NCI-H2107 (cell line): Measurements from ENCODE around the gene UCP3.

Experiments
- DNase-seq: peaks from one replicate; lab custom pipeline; 2025; lab: John Stamatoyannopoulos, UW

UCP3 gene

GRCh38 chr11:74018331-74019005 lies 9.6 kb upstream of the UCP3 start:
- no peak for DNase-seq

DNA sequence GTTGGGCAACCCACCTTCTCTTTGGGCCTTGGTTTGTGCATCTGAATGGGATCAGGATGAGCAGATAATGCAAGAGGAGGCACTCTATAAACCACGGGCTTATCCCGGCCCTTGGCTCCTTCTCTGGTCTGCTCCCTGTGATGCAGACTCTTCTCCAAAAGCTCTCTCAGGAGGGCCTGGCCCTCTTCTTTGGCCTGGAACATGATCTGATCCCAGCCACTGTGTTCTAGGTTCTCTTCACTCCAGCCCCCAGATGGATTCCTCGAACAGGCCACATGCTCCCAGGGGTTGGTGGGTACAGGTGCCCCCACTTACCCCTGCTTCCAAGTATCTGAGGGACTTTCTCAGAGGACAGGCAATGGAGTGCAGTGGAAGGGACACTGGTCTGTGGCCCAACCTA lies 8.7 kb upstream of the UCP3 start:
- no peak for DNase-seq

GRCh38 chr11:74015919-74016684 lies 7.2 kb upstream of the UCP3 start:
- no peak for DNase-seq

GRCh38 chr11:74014880-74015279 lies 6.0 kb upstream of the UCP3 start:
- no peak for DNase-seq

DNA sequence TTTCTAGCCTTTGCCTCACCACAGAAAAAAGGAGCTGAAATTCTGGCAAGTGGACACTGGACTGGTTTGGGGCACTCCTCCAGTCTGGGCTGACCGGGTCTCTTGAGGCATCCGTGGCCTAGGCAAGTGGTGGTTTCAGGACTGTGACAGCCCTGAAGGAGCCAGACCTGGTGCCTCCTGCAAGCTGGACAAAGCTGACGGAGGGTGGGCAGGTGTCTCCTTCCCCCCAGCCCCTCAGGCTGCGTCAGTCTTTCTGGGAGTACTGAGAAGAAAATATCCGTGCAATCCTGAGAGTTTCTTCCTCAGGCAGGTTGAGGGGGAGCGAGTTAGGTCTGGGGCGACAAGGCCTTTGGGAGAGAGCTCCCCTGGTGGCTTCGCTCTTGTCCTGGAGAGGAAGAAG lies 4.3 kb upstream of the UCP3 start:
- no peak for DNase-seq

DNA sequence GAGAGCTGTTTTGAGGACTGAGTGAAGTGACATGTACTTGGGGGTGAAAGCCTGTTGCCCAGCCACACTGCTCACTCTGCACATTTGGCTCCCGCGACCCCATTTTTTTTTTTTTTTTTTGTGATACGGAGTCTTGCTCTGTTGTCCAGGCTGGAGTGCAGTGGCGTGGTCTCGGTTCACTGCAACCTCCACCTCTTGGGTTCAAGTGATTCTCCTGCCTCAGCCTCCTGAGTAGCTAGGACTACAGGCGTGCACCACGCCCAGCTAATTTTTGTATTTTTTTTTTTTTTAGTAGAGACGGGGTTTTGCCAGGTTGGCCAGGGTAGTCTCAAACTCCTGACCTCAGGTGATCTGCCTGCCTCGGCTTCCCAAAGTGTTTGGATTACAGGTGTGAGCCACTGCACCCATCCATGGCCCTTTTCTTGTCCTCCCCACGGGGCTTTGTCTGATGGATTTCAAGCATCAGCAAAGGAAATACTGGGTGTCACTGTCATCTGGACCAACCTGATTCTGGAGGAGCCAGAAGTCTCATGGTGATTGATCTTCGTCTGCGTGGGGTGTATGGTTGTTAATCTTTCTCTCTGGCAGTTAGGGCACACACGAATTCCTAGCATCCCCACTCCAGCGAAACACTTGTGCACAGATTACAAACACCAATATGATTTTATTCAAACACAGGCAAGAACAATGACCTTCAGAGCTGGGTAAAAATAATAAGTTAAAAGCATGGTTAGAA lies 3.4 kb upstream of the UCP3 start:
- no peak for DNase-seq

DNA sequence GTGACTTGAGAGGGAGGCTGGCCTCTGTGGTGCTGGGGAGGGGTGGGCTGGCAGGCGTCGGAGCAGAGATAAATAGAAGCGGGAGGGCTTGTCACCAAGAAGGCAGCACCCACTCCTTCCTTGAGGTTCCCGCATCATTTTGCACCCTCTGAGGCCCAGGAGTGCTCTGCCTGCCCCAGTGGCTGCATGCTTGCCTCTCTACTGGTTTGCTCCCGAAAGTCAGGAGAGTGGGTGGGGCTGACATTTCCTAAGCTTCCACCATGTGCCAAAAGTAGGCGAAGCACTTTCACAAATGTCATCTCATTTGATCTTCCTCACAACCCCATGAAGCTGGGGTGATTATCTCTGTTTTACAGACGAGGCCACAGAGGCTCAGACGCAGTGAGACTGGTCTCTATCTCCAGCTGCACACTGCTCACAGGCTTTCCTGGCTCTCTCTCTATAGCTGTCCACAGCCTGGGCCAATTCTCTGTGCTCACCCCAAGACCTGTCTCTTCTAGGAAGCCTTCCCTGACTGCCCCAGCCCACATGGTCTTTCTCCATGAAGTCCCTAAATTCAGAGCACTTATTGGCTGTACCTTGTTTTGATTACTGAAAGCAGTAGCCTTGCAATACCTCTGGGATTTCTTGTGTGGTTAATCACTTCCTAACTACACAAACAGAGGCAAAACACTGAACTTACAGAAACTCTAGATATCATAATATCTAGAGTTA lies 2.6 kb upstream of the UCP3 start:
- DNase-seq, result no peak

GRCh38 chr11:74010306-74011300 lies 1.7 kb upstream of the UCP3 start:
- DNase-seq, result no peak

DNA sequence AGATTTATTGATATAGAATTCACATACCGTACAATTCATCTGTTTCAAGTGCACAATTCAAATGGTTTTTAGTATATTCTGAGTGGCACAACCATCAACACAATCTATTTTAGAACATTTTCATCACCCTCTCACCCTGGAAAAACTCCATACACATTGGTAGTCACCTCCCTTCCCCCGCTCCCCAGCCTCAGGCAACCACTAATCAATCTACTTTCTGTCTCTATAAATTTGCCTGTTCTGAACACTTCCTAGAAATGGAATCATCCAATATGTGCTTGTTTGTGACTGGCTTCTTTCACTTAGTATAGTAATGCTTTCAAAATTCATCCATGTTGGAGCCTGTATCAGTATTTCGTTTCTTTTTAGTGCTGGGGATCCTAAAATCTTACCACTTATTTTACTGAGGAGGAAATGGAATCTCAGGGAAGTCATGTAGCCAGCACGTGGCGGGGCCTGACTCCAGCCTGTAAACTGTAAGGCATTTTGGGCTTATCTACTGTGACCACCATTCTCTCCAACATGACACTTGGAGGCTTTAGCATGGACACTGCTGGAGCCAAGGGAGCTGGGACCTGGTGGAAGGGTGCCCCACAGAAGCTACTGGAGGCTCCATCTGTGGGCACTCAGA lies 905 bp upstream of the UCP3 start:
- no peak for DNase-seq

DNA sequence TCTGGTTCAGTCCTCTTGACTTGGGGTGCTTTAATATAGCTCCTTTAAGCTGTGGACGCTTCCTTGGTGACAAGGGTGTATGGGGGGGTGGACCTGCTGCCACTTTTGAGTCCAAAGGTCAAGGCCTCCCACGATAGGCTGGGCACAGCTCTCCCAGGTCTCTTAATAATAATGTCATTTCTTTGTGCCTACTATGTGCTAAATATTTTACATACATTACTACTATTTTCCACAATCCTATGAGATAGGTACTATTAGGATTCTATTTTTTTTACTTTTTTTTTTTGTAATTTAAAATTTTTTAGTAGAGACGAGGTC lies 304 bp upstream of the UCP3 start:
- DNase-seq, result no peak

GRCh38 chr11:74007691-74008372 lies 1.1 kb downstream of the UCP3 start:
- DNase-seq, result no peak

GRCh38 chr11:74006743-74007304 lies 2.1 kb downstream of the UCP3 start:
- no peak for DNase-seq

- no peak for DNase-seq
Measured at GRCh38 chr11:74005721-74006517, 3.0 kb downstream of the UCP3 start.

GRCh38 chr11:74004759-74005615 lies 3.9 kb downstream of the UCP3 start:
- DNase-seq, result no peak

GRCh38 chr11:74004046-74004695 lies 4.7 kb downstream of the UCP3 start:
- DNase-seq, result no peak

- DNase-seq, result no peak
Measured at GRCh38 chr11:74002832-74003231, 6.1 kb downstream of the UCP3 start.

- no peak for DNase-seq
Measured at GRCh38 chr11:74001822-74002286, 7.0 kb downstream of the UCP3 start.
